Stimulated activated CD4-positive, alpha-beta T cell treated with anti-CD3 and anti-CD28 coated beads, Interleukin-12 subunit alpha, Interleukin-12 subunit beta, amount 100 ng/mL, for 48 hours (primary cell): ENCODE data around the gene ANKRD13C.
"Not testable (repeated sequence)": the region's sequence is repeated elsewhere in the genome, so short reads cannot be mapped to it uniquely, and the experiment has no call there.

Experiments
- DNase-seq, 3 donors: peaks; one replicate each; pipeline ENCODE4 v3.0.0-alpha.2; 2020; ENCODE audit warnings: low read depth in 2 of 3, low spot score in 1 of 3

ANKRD13C gene

GRCh38 chr1:70354332-70355110, at the start of gene ANKRD13C:
ANKRD13C (minus strand) TSS chr1:70354722; CDS start chr1:70354408, 314 bp downstream.
- peak; percentile 80 to 86 (median 84) for DNase-seq

- DNase-seq: no peak
These were observed 49.2 kb upstream of the ANKRD13C start for GRCh38 chr1:70403759-70404158.

- DNase-seq: no peak
These were observed 47.5 kb upstream of the ANKRD13C start for GRCh38 chr1:70401974-70402373.

- DNase-seq: no peak
These were observed 45.8 kb upstream of the ANKRD13C start for GRCh38 chr1:70400335-70400734.

GRCh38 chr1:70397013-70397412, 42.5 kb upstream of the ANKRD13C start:
- DNase-seq: no peak

- DNase-seq: no peak
These were observed 42.1 kb upstream of the ANKRD13C start for GRCh38 chr1:70396607-70397006.

- DNase-seq: no peak
These were observed 38.1 kb upstream of the ANKRD13C start for GRCh38 chr1:70392626-70393025.

GRCh38 chr1:70387507-70387906, 33.0 kb upstream of the ANKRD13C start:
- no peak for DNase-seq

- no peak for DNase-seq
These were observed 31.6 kb upstream of the ANKRD13C start for GRCh38 chr1:70386121-70386520.

GRCh38 chr1:70385477-70385876, 31.0 kb upstream of the ANKRD13C start:
- no peak for DNase-seq

- DNase-seq: no peak
These were observed 30.0 kb upstream of the ANKRD13C start for GRCh38 chr1:70384542-70384941.

GRCh38 chr1:70383483-70383882, 29.0 kb upstream of the ANKRD13C start:
- DNase-seq: no peak

- DNase-seq: no peak
These were observed 28.2 kb upstream of the ANKRD13C start for GRCh38 chr1:70382682-70383081.

GRCh38 chr1:70376196-70376595, 21.7 kb upstream of the ANKRD13C start:
- DNase-seq: no peak

GRCh38 chr1:70373580-70373979, 19.1 kb upstream of the ANKRD13C start:
- not testable (repeated sequence) for DNase-seq

GRCh38 chr1:70372426-70372825, 17.9 kb upstream of the ANKRD13C start:
- no peak for DNase-seq

- not testable (repeated sequence) for DNase-seq
These were observed 17.1 kb upstream of the ANKRD13C start for GRCh38 chr1:70371586-70371985.

GRCh38 chr1:70367397-70367796, 12.9 kb upstream of the ANKRD13C start:
- DNase-seq: not testable (repeated sequence)

GRCh38 chr1:70366997-70367396, 12.5 kb upstream of the ANKRD13C start:
- DNase-seq: not testable (repeated sequence)

GRCh38 chr1:70366425-70366952, 12.0 kb upstream of the ANKRD13C start:
- DNase-seq: not testable (repeated sequence)

- DNase-seq: no peak
These were observed 9.9 kb upstream of the ANKRD13C start for GRCh38 chr1:70364439-70364838.

GRCh38 chr1:70361727-70362398, 7.3 kb upstream of the ANKRD13C start:
- no peak for DNase-seq
